BE2C (cell line): Measurements from ENCODE around the gene GPAT3. TPM values are rescaled to one million over a fixed set of nuclear protein-coding genes. Genes with fewer than 3 reads are reported as not detected.
A peak's percentile ranks its signal among the peaks of the same experiment; 100 is the strongest.
"Not testable (repeated sequence)": the region's sequence is repeated elsewhere in the genome, so short reads cannot be mapped to it uniquely, and the experiment has no call there.

Source experiments
- DNase-seq: peaks from one replicate; pipeline ENCODE4 v3.0.0-alpha.2; 2020
- H3K27me3 ChIP-seq: fragments of 250-450 bp; sonication (Bioruptor Pico); 2 replicates; pipeline ENCODE4 v1.5.1; 2020; ENCODE audit warnings: mild to moderate bottlenecking
- H3K36me3 ChIP-seq: fragments of 250-450 bp; sonication (Bioruptor Pico); 2 replicates; pipeline ENCODE4 v1.5.1; 2020; ENCODE audit warnings: mild to moderate bottlenecking
- H3K4me1 ChIP-seq: fragments of 250-450 bp; sonication (Bioruptor Pico); 2 replicates; pipeline ENCODE4 v1.5.1; 2020
- H3K4me3 ChIP-seq: 2 replicates; pipeline ENCODE4 v1.5.1; 2011; ENCODE audit warnings: low read depth, low read length
- H3K9me3 ChIP-seq: fragments of 250-450 bp; sonication (Bioruptor Pico); 2 replicates; pipeline ENCODE4 v1.5.1; 2020
- CTCF ChIP-seq: IDR thresholded peaks from 2 replicates; pipeline ENCODE4 v1.5.1; 2012; ENCODE audit warnings: mild to moderate bottlenecking, low read depth, low read length
- polyA plus RNA-seq: library from polyadenylated mRNA; unstranded; fragments of >200 nt; gene quantifications from one replicate; pipeline ENCODE4 v1.2.1, GENCODE V29; 2012; ENCODE audit warnings: low read depth, missing spikeins; ENCODE audit not compliant: insufficient read length, insufficient read depth

Gene GPAT3
- polyA plus RNA-seq, result not detected

- TF ChIP-seq CTCF, result no peak
- Histone ChIP-seq H3K36me3 (no peaks in the 10 kb centered on the region), H3K9me3 (no peaks in the 10 kb centered on the region), H3K4me3 (peak within 1 kb of the TSS; percentile 76), H3K4me1 (no peaks in the 10 kb centered on the region; the same call in 1 of the 2 replicates), H3K27me3 (peaks cover 34% of the 10 kb centered on the region)
- DNase-seq, result peak; percentile 67
Measured at GRCh38 chr4:83535520-83536361, at the start of gene GPAT3. Gene GPAT3 (plus strand): TSS chr4:83536108. CDS start chr4:83536623, 515 bp downstream.

GRCh38 chr4:83486457-83487129 is 49.3 kb upstream of the GPAT3 start:
- TF ChIP-seq CTCF, result no peak
- no peak overlapping the region for H3K4me3 ChIP-seq
- no peaks in the 10 kb centered on the region for H3K36me3 ChIP-seq
- no peak for DNase-seq
- no peaks in the 10 kb centered on the region for H3K9me3 ChIP-seq
- H3K4me1 ChIP-seq, result peaks cover 8% of the 10 kb centered on the region; the same call in 1 of the 2 replicates
- no peaks in the 10 kb centered on the region for H3K27me3 ChIP-seq

GRCh38 chr4:83489711-83490326 is 46.1 kb upstream of the GPAT3 start:
- Histone ChIP-seq H3K9me3 (no peaks in the 10 kb centered on the region), H3K27me3 (no peaks in the 10 kb centered on the region), H3K36me3 (no peaks in the 10 kb centered on the region), H3K4me3 (no peak overlapping the region), H3K4me1 (peaks cover 8% of the 10 kb centered on the region; the same call in 1 of the 2 replicates)
- no peak for DNase-seq
- no peak for TF ChIP-seq CTCF

GRCh38 chr4:83490876-83491450 is 44.9 kb upstream of the GPAT3 start:
- peak; percentile 20 for DNase-seq
- Histone ChIP-seq H3K4me1 (peaks cover 4% of the 10 kb centered on the region; the same call in 1 of the 2 replicates), H3K36me3 (no peaks in the 10 kb centered on the region), H3K27me3 (no peaks in the 10 kb centered on the region), H3K9me3 (no peaks in the 10 kb centered on the region), H3K4me3 (no peak overlapping the region)
- peak; percentile 92 for TF ChIP-seq CTCF

- H3K4me1 ChIP-seq, DNase-seq, H3K36me3 ChIP-seq, H3K27me3 ChIP-seq, H3K4me3 ChIP-seq, H3K9me3 ChIP-seq: not testable (repeated sequence)
Measured at GRCh38 chr4:83496085-83496917, 39.6 kb upstream of the GPAT3 start.
